GM13976 (cell line): ENCODE measurements around the gene FPGS.
A peak's percentile ranks its signal among the peaks of the same experiment; 100 is the strongest.

Experiments
- DNase-seq: peaks from one replicate; pipeline ENCODE4 v3.0.0; 2012; ENCODE audit warnings: low spot score
- CTCF ChIP-seq: IDR thresholded peaks from 2 replicates; pipeline ENCODE4 v1.5.1; 2012; ENCODE audit warnings: borderline replicate concordance, mild to moderate bottlenecking; ENCODE audit not compliant: insufficient read depth; ENCODE audit errors: extremely low read depth, missing control alignments, control extremely low read depth
- in situ Hi-C: fragments of 300-500 bp; cut with MboI; formaldehyde crosslinking; loops from one replicate; pipeline ENCODE4 v1.12.0; 2022; ENCODE audit warnings: low sequenced_read_pairs, mixed read lengths, inconsistent platforms; ENCODE audit not compliant: unreplicated experiment

The FPGS gene

GRCh38 chr9:127860779-127861178 lies 58.1 kb downstream of the FPGS start:
- DNase-seq, result no peak
- in situ Hi-C loops, result no loop called here
- no peak for TF ChIP-seq CTCF

GRCh38 chr9:127862075-127863011 lies 59.7 kb downstream of the FPGS start:
- TF ChIP-seq CTCF, result no peak
- in situ Hi-C loops, result no loop called here
- peak; percentile 72 for DNase-seq

GRCh38 chr9:127863191-127863621 lies 60.5 kb downstream of the FPGS start:
- no peak for TF ChIP-seq CTCF
- in situ Hi-C loops, result no loop called here
- no peak for DNase-seq
